Spleen (tissue), 7 donors: ENCODE results near the gene KCP.

ENCODE experiments used
- CTCF ChIP-seq, 11 experiments: fragments of 200-600 bp in 7 of 11; fragments of 450-650 bp in 4 of 11; sonication (generic) in 4 of 11; IDR thresholded peaks in 8 of 11; conservative IDR thresholded peaks in 3 of 11; 1 replicate in 7 of 11; 2 replicates in 4 of 11; pipeline versions ENCODE4 v1.4.0 to v1.8.0; 2016 to 2021; ENCODE audit warnings: antibody characterized with exemption in 11 of 11, inconsistent platforms in 4 of 11, mild to moderate bottlenecking in 1 of 11
- POLR2A ChIP-seq, 3 donors: fragments of 450-650 bp; IDR thresholded peaks; one replicate each; pipeline ENCODE4 v1.5.1; 2017; ENCODE audit warnings: antibody characterized with exemption in 3 of 3, mild to moderate bottlenecking in 1 of 3
- donor health status: DM: no; HTN: no; CAD: no; lungs with moderate emphysema.
- donor health status: DM: no; HTN: no; CAD: no.
- donor health status: DM: no; HTN: no; CAD: no.

- no peak for TF ChIP-seq CTCF (IDR thresholded peaks at IDR 0.05 in 8 of 11, conservative IDR thresholded peaks at IDR 0.05 in 3 of 11)
- no peak for TF ChIP-seq POLR2A (IDR thresholded peaks at IDR 0.05)
These were observed 29.6 kb downstream of the KCP start for GRCh38 chr7:128880791-128881457.
